ENCODE results near the gene SSBP3.
"Not testable (repeated sequence)": the region's sequence is repeated elsewhere in the genome, so short reads cannot be mapped to it uniquely, and the experiment has no call there.

The SSBP3 gene

DNA sequence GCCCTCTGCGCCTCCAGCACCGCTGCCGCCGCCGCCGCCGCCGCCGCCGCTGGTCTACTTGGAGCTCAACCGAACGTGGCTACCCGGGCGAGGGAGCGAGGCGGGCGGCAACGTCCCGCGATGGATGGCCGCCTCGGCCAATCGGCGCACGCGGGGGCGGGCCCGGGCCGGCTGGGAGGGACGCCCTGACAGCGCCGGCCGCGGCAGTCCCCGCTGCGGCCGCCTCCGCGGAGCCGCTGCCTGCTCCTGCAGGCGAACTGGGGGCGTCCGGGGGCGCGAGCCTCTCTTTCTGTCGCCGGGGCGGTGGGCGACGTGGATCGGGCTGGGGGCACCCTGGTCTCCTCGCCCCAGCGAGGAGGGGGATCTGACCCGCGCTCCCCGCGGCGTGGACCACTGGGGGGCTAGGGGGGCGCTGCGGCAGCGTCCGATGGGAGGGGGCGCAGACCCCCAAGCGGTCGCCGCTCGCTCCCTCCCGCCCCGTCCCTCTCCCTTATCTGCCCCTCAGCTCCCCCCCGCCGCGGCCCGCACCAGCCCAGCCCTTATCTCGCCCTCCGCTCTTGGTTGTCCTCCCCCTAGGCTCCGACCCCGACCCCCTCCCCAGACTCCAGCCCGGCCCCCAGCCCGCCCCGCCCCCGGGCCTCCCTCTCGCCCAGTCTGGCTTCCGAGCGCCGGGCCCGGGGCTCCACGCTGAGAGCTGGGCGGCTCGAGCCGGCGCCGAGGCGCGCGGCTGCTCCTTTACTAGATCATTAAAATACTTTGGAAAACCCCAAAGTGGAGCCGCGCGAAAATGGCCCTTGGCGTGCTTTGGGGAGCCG lies at the start of gene SSBP3:
SSBP3 (minus strand) TSS at position 56 of the 815 bp plus-strand sequence.
- peak; percentile 51 for DNase-seq

DNA sequence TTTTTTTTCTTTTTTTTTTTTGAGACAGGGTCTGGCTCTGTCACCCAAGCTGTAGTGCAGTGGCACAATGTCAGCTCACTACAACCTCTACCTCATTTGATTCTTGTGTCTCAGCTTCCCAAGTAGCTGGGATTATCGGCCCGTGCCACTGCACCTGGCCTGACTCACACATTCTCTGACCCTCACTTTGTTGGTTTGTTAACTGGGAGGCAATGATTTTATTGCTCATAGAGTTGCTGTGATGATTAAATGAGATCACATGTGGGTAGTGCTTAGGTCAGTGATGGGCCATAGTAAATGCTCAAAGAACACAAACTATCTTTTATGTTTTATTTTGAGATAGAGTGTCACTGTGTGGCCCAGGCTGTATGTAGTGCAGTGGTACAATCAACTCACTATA lies 47.3 kb upstream of the SSBP3 start:
- DNase-seq: no peak

- no peak for DNase-seq
Measured at GRCh38 chr1:54453022-54453421, 46.8 kb upstream of the SSBP3 start.

DNA sequence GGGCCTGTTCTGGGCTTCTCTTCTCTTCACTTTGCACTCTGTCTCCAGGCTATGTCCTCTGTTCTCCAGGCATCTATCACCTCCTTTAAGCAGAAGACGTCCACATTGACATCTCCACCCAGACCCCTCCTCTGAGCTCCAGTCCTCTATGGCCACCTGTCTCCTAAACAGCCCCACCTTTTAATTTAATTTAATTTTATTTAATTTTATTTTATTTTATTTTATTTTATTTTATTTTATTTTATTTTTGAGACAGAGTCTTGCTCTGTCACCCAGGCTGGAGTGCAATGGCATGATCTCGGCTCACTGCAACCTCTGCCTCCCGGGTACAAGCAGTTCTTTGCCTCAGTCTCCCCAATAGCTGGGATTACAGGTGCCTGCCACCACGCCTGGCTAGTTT lies 43.2 kb upstream of the SSBP3 start:
- DNase-seq: not testable (repeated sequence)

DNA sequence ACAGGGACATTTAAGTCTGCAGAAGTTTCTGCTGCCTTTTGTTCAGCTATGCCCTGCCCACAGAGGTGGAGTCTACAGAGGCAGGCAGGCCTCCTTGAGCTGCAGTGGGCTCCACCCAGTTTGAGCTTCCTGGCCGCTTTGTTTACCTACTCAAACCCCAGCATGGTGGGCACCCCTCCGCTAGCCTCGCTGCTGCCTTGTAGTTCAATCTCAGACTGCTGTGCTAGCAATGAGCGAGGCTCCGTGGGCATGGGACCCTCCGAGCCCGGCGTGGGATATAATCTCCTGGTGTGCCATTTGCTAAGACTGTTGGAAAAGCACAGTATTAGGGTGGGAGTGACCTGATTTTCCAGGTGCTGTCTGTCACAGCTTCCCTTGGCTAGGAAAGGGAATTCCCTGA lies 42.6 kb upstream of the SSBP3 start:
- not testable (repeated sequence) for DNase-seq

- DNase-seq: not testable (repeated sequence)
Measured at GRCh38 chr1:54447081-54447480, 40.9 kb upstream of the SSBP3 start.

DNA sequence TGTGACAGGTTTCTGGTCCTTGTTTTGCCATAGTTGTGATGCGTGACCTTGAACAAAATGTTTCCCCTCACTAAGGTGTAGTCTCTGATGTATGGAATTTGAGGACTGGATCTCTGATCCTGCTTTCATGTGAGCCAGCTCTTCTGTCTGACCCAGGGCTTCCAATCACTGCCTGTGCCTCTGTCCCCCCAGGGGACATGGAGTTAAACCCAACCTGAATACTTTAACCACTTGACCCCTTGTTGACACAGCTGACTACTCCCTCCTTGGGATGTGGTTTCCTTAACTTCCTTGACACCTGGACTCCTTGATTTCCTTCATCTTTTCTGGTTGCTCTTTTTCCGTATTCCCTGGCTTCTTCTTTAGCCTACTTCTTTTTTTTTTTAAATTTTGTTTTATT lies 36.0 kb upstream of the SSBP3 start:
- DNase-seq: no peak

DNA sequence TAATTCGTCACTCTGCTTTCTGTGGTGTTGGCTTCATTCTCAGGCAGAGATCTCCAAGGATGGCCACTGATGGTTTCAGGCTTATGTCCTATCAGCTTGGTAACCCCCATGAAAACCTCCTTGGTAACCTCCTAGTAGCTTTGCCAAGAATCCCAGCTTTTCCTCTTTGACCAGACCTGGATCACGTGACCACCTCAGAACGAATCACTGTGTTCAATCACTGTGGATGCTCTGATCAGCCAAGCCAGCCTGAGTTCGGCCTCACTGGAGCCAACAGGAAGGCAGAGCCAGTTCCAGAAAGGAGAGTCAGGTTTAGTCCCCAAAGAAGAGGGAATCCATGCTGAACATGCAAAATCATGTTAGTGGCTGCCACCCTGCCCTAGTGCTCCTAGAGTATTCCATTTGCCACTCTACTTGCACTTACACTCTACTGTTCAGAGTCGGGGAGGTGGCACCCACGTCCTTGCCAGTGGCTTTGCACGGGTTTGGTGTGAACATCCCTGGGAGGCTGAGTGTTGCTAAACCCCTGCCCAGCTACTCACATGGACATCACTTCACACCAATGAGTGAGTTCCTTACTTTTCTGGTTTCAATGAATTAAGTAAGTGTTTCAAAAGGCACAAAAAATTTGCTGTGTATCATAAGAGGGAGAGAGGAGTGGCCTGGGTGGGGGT lies 33.5 kb upstream of the SSBP3 start:
- no peak for DNase-seq

- no peak for DNase-seq
Measured at GRCh38 chr1:54437783-54438182, 31.6 kb upstream of the SSBP3 start.

- no peak for DNase-seq
Measured at GRCh38 chr1:54436826-54437225, 30.6 kb upstream of the SSBP3 start.

DNA sequence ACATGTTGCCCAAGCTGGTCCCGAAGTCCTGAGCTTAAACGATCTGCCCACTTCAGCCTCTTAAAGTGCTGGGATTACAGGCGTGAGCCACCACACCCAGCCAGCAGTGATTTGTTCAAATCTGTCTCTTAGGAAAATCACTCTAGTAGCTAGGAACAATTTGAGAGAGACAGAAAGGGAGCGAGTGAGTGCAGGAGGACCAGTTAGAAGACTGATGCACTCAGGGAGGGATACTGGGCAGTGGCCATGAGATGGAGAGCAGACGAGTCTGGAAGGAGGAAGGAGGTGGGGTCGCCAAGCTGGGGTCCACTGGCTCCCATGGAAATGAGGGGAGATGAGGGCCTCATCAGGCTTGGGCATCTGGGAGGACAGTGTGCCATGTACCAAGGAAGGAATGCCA lies 23.6 kb upstream of the SSBP3 start:
- DNase-seq: no peak

DNA sequence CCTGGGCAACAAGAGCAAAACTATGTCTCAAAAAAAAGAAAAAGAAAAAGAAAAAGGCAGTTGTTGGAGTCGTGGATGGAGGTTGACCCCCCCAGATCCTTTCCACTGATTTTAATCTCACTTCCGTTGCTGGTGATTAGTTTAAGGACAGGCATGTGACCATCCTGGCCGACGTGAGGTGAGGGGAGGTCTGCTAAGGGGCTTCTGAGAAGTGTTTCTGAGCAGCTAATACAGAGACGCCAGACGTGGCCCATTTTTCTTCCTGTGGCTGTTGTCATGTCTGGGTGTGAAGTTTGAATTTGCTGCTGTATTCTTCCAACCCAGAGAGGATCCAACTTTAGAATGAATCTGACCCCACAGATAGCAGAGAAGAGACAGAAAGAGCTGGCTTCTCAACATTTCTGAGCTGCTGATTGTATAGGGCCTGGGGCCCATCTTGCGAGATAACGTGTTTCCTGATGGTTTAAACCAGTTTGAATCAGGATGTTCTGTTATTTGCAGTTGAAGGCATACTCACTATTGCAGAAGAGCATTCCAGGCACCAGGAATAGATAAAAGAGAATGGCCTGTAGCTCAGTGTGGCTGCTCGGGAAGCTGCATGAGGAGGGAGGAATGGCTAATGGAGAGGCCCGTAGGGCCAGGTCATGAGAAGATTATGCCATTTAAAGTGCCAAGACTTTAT lies 22.8 kb upstream of the SSBP3 start:
- DNase-seq: no peak

- no peak for DNase-seq
Measured at GRCh38 chr1:54425152-54425584, 19.0 kb upstream of the SSBP3 start.

GRCh38 chr1:54424398-54424797 lies 18.2 kb upstream of the SSBP3 start:
- DNase-seq: no peak

- no peak for DNase-seq
Measured at GRCh38 chr1:54421101-54421504, 14.9 kb upstream of the SSBP3 start.

DNA sequence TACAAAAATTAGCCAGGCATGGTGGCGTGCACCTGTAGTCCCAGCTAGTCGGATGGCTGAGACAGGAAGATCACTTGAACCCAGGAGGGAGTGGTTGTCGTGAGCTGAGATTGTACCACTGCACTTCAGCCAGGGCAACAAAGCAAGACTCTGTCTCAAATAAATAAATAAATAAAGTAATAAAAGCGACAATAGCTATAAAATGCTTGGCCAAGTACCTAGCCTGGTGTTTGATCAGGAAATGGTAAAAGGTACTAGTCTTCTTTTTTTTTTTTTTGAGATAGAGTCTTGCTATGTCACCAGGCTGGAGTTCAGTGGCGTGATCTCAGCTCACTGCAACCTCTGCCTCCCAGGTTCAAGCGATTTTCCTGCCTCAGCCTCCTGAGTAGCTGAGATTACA lies 12.4 kb upstream of the SSBP3 start:
- DNase-seq: not testable (repeated sequence)

DNA sequence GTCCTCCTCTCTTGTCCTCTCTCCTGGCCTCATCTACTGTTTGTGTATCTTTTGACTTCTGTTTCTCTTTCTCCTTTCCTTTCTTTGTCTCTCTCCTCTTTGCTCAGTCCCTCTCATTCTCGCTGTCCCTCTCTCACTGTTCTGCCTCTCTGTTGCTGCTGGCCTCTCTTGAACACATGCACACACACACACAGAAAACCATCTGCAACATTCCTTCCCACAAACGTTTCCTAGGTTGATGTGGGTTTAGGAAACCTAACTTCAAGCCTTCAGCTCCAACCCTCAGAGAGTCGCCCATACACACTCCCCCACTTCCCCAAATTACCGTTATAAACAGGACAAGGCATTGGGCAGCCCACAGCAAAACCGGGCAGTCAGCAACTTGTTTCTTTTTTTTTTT lies 10.9 kb upstream of the SSBP3 start:
- DNase-seq: no peak

DNA sequence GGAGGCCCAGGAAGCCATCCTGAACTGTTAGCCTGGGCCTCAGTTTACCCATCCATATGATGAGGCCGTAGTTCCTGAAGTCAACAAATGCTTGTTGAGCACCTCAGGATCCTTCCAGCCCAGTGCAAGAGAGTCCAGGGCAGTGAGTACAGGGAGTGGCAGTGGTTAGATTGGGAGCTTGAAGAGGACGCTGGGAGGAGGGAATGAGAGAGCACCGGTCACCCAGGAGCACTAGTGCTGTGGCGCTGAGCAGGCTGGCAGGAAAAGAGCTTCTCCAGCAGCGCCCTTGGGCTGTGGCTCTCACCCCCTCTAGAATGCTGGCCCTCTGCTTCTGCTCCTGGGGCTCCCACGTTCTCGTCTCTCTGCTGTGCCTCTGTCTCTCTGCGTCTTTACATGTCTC lies 10.2 kb upstream of the SSBP3 start:
- DNase-seq: no peak

GRCh38 chr1:54415991-54416390 lies 9.8 kb upstream of the SSBP3 start:
- DNase-seq: no peak

DNA sequence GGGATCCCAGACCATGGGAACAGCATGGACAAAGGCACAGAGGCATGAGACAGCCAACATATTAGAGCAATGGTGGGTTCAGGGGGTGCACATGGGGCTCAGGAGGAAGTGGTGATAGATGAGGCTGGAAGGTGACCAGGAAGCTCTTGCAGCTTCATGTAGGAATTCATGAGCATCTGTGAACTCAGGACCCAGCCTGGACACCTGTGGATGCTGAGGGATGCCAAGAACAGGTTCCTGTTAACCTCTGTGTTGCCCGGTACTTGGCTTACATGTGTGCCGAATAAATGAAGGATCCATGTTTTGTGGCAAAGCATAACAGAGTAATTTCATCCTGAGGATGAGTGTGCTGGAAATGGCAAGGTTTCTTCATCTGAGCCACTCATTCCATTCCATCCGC lies 9.3 kb upstream of the SSBP3 start:
- DNase-seq: no peak

GRCh38 chr1:54413732-54414131 lies 7.5 kb upstream of the SSBP3 start:
- DNase-seq: no peak

- no peak for DNase-seq
Measured at GRCh38 chr1:54413295-54413694, 7.1 kb upstream of the SSBP3 start.

GRCh38 chr1:54410359-54410758 lies 4.2 kb upstream of the SSBP3 start:
- DNase-seq: no peak

Measured in NCI-H1417 treated with DMSO at 0.1 percent for 48 hours (cell line).